Cardiac fibroblast (primary cell): ENCODE measurements around the gene USP19.

Experiments used
- DNase-seq, 2 donors: peaks; one replicate each; pipeline versions ENCODE4 v3.0.0 to v3.0.0-alpha.2; 2010; ENCODE audit warnings: low read depth in 2 of 2
- H3K4me3 ChIP-seq, 2 donors: replicated peaks in 1 of 2; 1 replicate in 1 of 2; 2 replicates in 1 of 2; pipeline ENCODE4 v1.5.1; 2011; ENCODE audit warnings: low read depth in 2 of 2, low read length in 2 of 2, mild to moderate bottlenecking in 2 of 2, moderate library complexity in 1 of 2
- CTCF ChIP-seq: IDR thresholded peaks from one replicate; pipeline ENCODE4 v1.5.1; 2011; ENCODE audit warnings: low read depth, mild to moderate bottlenecking, low read length, inconsistent platforms

Gene USP19

GRCh38 chr3:49093853-49094767, 26.5 kb downstream of the USP19 start, which contains the start of gene QRICH1:
Gene QRICH1, minus strand, starts transcription at chr3:49094071. Its CDS starts 17,054 bp downstream, at chr3:49077017.
- TF ChIP-seq CTCF: peak; percentile 64
- H3K4me3 ChIP-seq: peak within 1 kb of the TSS; percentile 92 to 94
- peak; percentile 98 to 99 for DNase-seq

- peak overlapping the region; percentile 92 to 94 for H3K4me3 ChIP-seq
- DNase-seq: peak; percentile 88 to 92
- TF ChIP-seq CTCF: no peak
These were observed 27.4 kb downstream of the USP19 start for GRCh38 chr3:49092938-49093852.

GRCh38 chr3:49081429-49081828, 39.2 kb downstream of the USP19 start:
- no peak for DNase-seq
- TF ChIP-seq CTCF: no peak
- no peak overlapping the region for H3K4me3 ChIP-seq

- DNase-seq: no peak
- no peak overlapping the region for H3K4me3 ChIP-seq
- no peak for TF ChIP-seq CTCF
These were observed 41.4 kb downstream of the USP19 start for GRCh38 chr3:49079270-49079669.

GRCh38 chr3:49076646-49077045, 44.0 kb downstream of the USP19 start:
- H3K4me3 ChIP-seq: no peak overlapping the region
- TF ChIP-seq CTCF: no peak
- DNase-seq: no peak

- no peak overlapping the region for H3K4me3 ChIP-seq
- no peak for TF ChIP-seq CTCF
- DNase-seq: no peak
These were observed 44.5 kb downstream of the USP19 start for GRCh38 chr3:49076116-49076515.
